Heart left ventricle (tissue), 16 donors: ENCODE data around the gene CRLF1. TPM values are rescaled to one million over a fixed set of nuclear protein-coding genes. Genes with fewer than 3 reads are reported as not detected.
"Not testable (repeated sequence)": the region's sequence is repeated elsewhere in the genome, so short reads cannot be mapped to it uniquely, and the experiment has no call there.

Experiments
- ATAC-seq, 4 donors: fragments of 200-7000 bp; cut with Tn5 transposase; one replicate each; pipeline ENCODE4 v1.9.1; 2020 to 2022; ENCODE audit warnings: moderate library complexity in 4 of 4, mild to moderate bottlenecking in 3 of 4, moderate number of reproducible peaks in 1 of 4
- DNase-seq, 5 donors: peaks; one replicate each; pipeline ENCODE4 v3.0.0-alpha.2; 2020
- H3K27ac ChIP-seq, 12 donors: fragments of 200-600 bp; sonication (generic) in 4 of 12; one replicate each; pipeline versions ENCODE4 v1.5.0 to v1.8.0; 2016 to 2022; ENCODE audit warnings: mild to moderate bottlenecking in 2 of 12
- H3K27me3 ChIP-seq, 9 donors: fragments of 200-600 bp; sonication (generic) in 2 of 9; one replicate each; pipeline versions ENCODE4 v1.5.1 to v1.8.0; 2016 to 2022; ENCODE audit warnings: mild to moderate bottlenecking in 3 of 9
- H3K36me3 ChIP-seq, 9 donors: fragments of 200-600 bp; sonication (generic) in 2 of 9; one replicate each; pipeline versions ENCODE4 v1.5.0 to v1.8.0; 2018 to 2022; ENCODE audit warnings: mild to moderate bottlenecking in 2 of 9
- H3K4me1 ChIP-seq, 12 donors: fragments of 200-600 bp; sonication (generic) in 4 of 12; one replicate each; pipeline versions ENCODE4 v1.5.0 to v1.8.0; 2016 to 2022; ENCODE audit warnings: mild to moderate bottlenecking in 3 of 12
- H3K4me3 ChIP-seq, 12 donors: fragments of 200-600 bp; sonication (generic) in 4 of 12; one replicate each; pipeline versions ENCODE4 v1.5.0 to v1.8.0; 2017 to 2022; ENCODE audit warnings: mild to moderate bottlenecking in 9 of 12, moderate library complexity in 4 of 12
- H3K9me3 ChIP-seq, 12 donors: fragments of 200-600 bp; sonication (generic) in 4 of 12; one replicate each; pipeline versions ENCODE4 v1.5.0 to v1.8.0; 2016 to 2022; ENCODE audit warnings: mild to moderate bottlenecking in 1 of 12
- POLR2A ChIP-seq, 2 donors: fragments of 450-650 bp; IDR thresholded peaks; one replicate each; pipeline ENCODE4 v1.6.1; 2017; ENCODE audit warnings: antibody characterized with exemption in 2 of 2, mild to moderate bottlenecking in 2 of 2, moderate library complexity in 2 of 2
- whole genome bisulfite sequencing, 4 donors: extraction: QIAGEN DNeasy Blood & Tissue Kit in 2 of 4; methylation state at CpG; one replicate each; pipeline versions ENCODE4 v1.1.5 to v1.1.7; 2013 to 2018; 5-methylcytosine and 5-hydroxymethylcytosine counted together
- intact Hi-C, 10 donors: fragments of 100-400 bp; cut with DNase I; formaldehyde crosslinking; loops; one replicate each; pipeline versions ENCODE4 v1.11.1 to v1.14.2; 2022
- polyA plus RNA-seq, 2 donors: library from polyadenylated mRNA; stranded (reverse); fragments of 200-250 nt; gene quantifications; one replicate each; pipeline ENCODE4 v1.2.3, GENCODE V29; 2013
- total RNA-seq, 9 donors: library from RNA; depleted of rRNA in 2 of 9; stranded (reverse); fragments of >200 nt in 2 of 9; fragmentation: NEBNext Ultra II Directional in 3 of 9; extraction: Animal tissue kit (Norgen Biotek cat#: 25700) in 3 of 9; gene quantifications; one replicate each; pipeline versions ENCODE4 v1.1.0 to v1.2.4, GENCODE V29; 2016 to 2023
- TF ChIP-seq, protein P1 (sequence below), 12 donors: fragments of 200-600 bp; sonication (generic) in 4 of 12; IDR thresholded peaks; one replicate each; pipeline versions ENCODE4 v1.5.0 to v1.8.0; 2018 to 2022; ENCODE audit warnings: antibody characterized with exemption in 12 of 12, mild to moderate bottlenecking in 5 of 12
- donor health status: ischemic (EF 13 %, LVEDD 7.1; RV severe dilation, severe dysfunction).
- donor health status: healthy with polysubstance abuse.
- donor health status: DM: no; HTN: yes; CAD: no.
- donor health status: DM: no; HTN: no; CAD: no.
- donor health status: ischemic (EF 25% LVEDD 6.9; RV normal size, moderate dysfunction).
- donor health status: ischemic (EF 25% LVEDD 5.7; RV mildly dilated, moderate dysfunction).
- donor health status: healthy.
- donor health status: DM: yes; HTN: yes; CAD: no.
- donor health status: ischemic (EF 35%, LVEDD 5.7; RV mildly dilated, moderate dysfunction).
- donor health status: nonischemic (EF 11% LVEDD 7.7; RV severe dilation, severe dysfunction).
- donor health status: DM: yes; HTN: yes; CAD: no.
- donor health status: PGD.
- donor health status: ischemic (EF 29% LVEDD 5.4; RV normal size, mild dysfunction).
- donor health status: nonischemic (EF 23%, LVEDD 6.1; RV moderate dilation, normal function).

The CRLF1 gene
- total and polyA plus RNA-seq, 11 donors: 2.8 to 64.0 (median 12.1) TPM

DNA sequence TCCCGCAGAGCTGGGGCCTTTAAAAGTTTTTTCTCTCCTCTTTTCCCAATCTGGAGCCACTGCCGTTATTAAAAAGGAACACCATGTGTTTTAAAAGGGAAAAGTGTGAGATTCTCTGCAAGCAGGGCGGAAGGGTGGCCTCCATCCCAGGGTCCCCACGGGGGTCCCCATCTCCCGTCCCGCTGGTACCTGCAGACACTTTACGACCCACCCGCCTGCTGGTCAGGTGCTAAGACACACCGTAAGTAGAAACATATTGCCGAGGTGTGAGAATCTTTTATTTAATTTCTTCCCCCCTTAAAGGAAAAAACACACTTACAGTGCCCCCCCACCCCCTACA, 1.8 kb downstream of the CRLF1 start:
- Histone ChIP-seq H3K4me3 (peak overlapping the region in 4 of 12 donors; percentile 3 to 51 (median 27)), H3K4me1 (peaks cover 0 to 43% (median 15%) of the 10 kb centered on the region in 12 donors), H3K9me3 (no peaks in the 10 kb centered on the region), H3K27ac (peak overlapping the region in 1 of 12 donors; percentile 15), H3K27me3 (peaks cover 27 to 94% (median 71%) of the 10 kb centered on the region in 9 donors), H3K36me3 (no peaks in the 10 kb centered on the region)
- DNase-seq (no peak), ATAC-seq (no peak)
- intact Hi-C loops: no loop called here
- 11 to 24% (median 17%) methylated on average over 10 of the region's 10 CpGs for whole genome bisulfite sequencing, 4 donors
- TF ChIP-seq POLR2A (IDR thresholded peaks at IDR 0.05): no peak
- TF ChIP-seq, protein P1, sequence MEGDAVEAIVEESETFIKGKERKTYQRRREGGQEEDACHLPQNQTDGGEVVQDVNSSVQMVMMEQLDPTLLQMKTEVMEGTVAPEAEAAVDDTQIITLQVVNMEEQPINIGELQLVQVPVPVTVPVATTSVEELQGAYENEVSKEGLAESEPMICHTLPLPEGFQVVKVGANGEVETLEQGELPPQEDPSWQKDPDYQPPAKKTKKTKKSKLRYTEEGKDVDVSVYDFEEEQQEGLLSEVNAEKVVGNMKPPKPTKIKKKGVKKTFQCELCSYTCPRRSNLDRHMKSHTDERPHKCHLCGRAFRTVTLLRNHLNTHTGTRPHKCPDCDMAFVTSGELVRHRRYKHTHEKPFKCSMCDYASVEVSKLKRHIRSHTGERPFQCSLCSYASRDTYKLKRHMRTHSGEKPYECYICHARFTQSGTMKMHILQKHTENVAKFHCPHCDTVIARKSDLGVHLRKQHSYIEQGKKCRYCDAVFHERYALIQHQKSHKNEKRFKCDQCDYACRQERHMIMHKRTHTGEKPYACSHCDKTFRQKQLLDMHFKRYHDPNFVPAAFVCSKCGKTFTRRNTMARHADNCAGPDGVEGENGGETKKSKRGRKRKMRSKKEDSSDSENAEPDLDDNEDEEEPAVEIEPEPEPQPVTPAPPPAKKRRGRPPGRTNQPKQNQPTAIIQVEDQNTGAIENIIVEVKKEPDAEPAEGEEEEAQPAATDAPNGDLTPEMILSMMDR (IDR thresholded peaks at IDR 0.05): no peak

DNA sequence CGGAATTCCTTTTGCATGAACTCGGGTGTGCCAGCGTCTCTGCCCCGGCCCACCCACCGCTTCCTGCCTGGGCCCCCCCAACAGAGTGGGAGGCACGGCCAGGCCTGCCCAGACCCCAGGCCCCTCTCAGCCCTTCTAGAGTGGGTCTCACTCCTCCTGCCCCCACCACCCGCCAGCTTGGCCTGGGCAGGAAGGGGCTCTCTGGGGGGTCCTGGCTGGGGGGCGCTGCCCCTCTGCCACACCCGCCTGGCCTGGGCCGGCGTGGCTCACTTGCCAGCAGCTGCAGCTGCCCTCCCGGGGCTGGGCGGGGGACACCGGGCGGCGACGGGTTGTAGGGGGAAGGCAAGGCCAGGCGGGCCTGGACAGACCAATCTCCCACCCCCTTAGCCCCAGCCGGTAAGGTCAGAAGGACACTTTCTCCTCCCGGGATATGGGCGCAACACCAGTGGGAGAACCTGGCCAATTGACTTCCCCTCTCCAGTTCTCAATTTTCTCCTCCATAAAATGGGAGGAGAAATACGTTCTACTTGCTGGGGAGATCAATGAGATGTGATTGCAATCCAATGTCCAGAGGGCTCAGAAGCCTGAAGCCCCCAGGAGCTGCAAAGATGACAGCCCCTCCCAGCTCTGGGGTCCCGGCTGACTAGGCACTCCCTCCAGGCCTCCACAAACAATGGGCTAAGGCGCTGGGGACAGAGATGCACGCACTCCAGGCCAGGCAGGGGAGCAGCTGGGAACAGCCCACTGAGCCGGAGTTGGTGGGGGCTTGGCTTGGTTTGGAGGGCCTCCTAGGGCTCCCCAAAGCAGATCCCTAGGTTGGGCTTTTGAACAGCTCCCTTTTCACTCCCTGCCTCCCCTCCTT, 2.4 kb downstream of the CRLF1 start:
- peaks cover 29 to 94% (median 71%) of the 10 kb centered on the region in 9 donors for H3K27me3 ChIP-seq

DNA sequence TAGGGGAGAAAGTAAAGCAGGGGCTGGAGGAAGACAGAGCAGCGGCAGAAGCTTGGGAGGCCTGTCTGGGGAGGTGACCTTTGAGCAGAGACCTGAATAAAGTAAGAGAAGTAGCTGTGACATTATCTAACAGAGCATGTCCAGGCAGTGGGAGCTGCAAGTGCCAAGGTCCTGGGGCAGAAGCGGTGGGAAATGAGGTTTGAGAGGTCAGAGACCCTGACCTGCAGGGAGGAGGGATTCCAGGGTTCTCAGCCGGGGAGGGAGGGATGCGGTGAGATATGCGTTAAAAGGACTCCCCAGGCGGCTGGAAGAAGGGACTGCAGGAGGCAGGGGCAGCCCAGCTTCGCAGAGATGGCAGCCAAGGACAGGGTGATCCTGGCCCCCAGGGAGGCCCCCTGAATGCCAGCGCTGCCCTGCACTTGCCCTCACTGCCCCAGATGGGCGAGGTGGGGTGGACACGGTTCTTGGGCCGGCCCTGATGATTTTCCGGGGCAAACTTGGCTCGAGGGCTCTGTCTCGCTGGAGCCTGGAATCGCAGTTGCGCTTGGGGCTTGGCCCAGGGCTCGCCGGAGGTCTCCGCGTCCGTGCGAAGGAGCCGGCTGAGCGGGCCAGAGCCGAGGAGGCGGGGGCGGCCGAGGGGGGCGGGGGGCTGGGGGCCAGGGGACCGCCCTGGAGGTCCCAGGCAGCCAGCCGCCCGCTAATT, 3.2 kb downstream of the CRLF1 start:
- TF ChIP-seq, protein P1 (IDR thresholded peaks at IDR 0.05): peak in 4 of 12 donors; percentile 10 to 25 (median 14)
- no peak for TF ChIP-seq POLR2A (IDR thresholded peaks at IDR 0.05)
- 4 to 23% (median 9%) methylated on average over 7 to 32 of the region's 32 CpGs for WGBS, 4 donors
- Histone ChIP-seq H3K4me3 (peak overlapping the region in 8 of 12 donors; percentile 2 to 51 (median 16)), H3K9me3 (no peaks in the 10 kb centered on the region), H3K36me3 (no peaks in the 10 kb centered on the region), H3K4me1 (peaks cover 0 to 43% (median 15%) of the 10 kb centered on the region in 12 donors), H3K27ac (peak overlapping the region in 1 of 12 donors; percentile 12), H3K27me3 (peaks cover 26 to 94% (median 71%) of the 10 kb centered on the region in 9 donors)
- intact Hi-C loops: no loop called here
- DNase-seq: no peak
- peak in 3 of 4 donors; percentile 11 to 45 (median 23) for ATAC-seq

More for the DNA sequence above, 2.4 kb downstream of the CRLF1 start:
- ATAC-seq: peak in 1 of 4 donors; percentile 17
- peak overlapping the region in 9 of 12 donors; percentile 2 to 51 (median 14) for H3K4me3 ChIP-seq
- H3K4me1 ChIP-seq: peaks cover 0 to 43% (median 15%) of the 10 kb centered on the region in 12 donors
- H3K36me3 ChIP-seq: no peaks in the 10 kb centered on the region
- intact Hi-C loops: no loop called here
- DNase-seq: no peak
- no peaks in the 10 kb centered on the region for H3K9me3 ChIP-seq
- WGBS, 4 donors: 11 to 53% (median 18%) methylated on average over 7 to 26 of the region's 26 CpGs
- H3K27ac ChIP-seq: peak overlapping the region in 2 of 12 donors; percentile 12 to 13
- TF ChIP-seq, protein P1 (IDR thresholded peaks at IDR 0.05): no peak
- no peak for TF ChIP-seq POLR2A (IDR thresholded peaks at IDR 0.05)

DNA sequence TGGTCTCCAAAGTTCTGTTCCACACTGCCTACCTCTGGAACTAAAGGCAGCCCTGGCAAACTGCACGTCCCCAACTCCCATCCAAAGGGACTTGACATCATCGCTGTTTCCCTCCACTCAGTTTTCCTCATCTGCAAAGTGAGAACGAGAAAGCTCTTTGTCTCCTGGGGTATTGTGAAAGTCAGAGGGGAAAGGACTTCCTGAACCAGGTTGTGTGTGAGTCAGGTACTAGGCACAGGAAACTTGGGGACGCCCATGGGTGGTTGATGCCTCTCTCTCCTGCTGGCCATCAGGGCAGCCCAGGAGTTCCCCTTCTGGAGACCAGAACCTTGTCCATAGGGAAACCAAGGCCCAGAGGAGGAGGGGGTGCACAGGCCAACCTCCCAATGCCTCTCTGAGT, 4.7 kb downstream of the CRLF1 start:
- Histone ChIP-seq H3K27me3 (peaks cover 19 to 88% (median 64%) of the 10 kb centered on the region in 9 donors), H3K27ac (no peak overlapping the region), H3K9me3 (no peaks in the 10 kb centered on the region), H3K4me1 (peaks cover 0 to 32% (median 7%) of the 10 kb centered on the region in 12 donors), H3K36me3 (no peaks in the 10 kb centered on the region), H3K4me3 (no peak overlapping the region)
- intact Hi-C loops: no loop called here
- TF ChIP-seq POLR2A (IDR thresholded peaks at IDR 0.05): no peak
- TF ChIP-seq, protein P1 (IDR thresholded peaks at IDR 0.05): no peak
- no peak for DNase-seq
- no peak for ATAC-seq
- 77 to 86% (median 82%) methylated on average over 4 of the region's 4 CpGs for WGBS, 4 donors

DNA sequence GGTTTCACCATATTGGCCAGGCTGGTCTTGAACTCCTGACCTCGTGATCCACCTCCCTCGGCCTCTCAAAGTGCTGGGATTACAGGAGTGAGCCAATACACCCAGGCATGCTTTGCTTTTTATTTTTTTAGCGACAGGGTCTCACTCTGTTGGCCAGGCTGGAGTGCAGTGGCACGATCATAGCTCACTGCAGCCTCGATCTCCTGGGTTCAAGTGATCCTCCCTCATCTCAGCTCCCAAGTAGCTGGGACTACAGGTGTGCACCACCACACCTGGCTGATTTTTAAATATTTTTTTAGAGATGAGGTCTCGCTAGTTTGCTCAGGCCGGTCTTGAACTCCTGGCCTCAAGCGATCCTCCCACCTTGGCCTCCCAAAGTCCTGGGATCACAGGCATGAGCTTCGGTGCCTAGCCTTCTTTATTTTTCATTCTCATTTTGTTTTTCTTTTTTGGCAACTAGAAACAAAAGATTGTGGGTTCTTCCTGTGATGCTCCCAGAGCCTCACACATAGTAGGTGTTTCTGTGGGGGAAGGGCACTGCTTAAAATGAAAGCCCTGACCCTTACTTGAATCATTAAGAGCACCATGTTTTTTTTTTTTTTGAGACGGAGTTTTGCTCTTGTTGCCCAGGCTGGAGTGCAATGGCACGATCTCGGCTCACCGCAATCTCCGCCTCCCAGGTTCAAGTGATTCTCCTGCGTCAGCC, 5.8 kb downstream of the CRLF1 start:
- H3K9me3 ChIP-seq, H3K27ac ChIP-seq, H3K4me3 ChIP-seq, intact Hi-C loops, H3K36me3 ChIP-seq, ATAC-seq, DNase-seq: not testable (repeated sequence)
- 92 to 96% (median 94%) methylated on average over 15 of the region's 15 CpGs for WGBS, 4 donors
- H3K27me3 ChIP-seq: peaks cover 13 to 90% (median 60%) of the 10 kb centered on the region in 9 donors
- H3K4me1 ChIP-seq: peaks cover 0 to 29% (median 7%) of the 10 kb centered on the region in 12 donors
